Stomach (tissue), 9 donors: Measurements from ENCODE around the gene KDM1B. TPM values are rescaled to one million over a fixed set of nuclear protein-coding genes. Genes with fewer than 3 reads are reported as not detected.

Experiments used
- DNase-seq, 2 donors: peaks; one replicate each; pipeline versions ENCODE4 v3.0.0 to v3.0.0-alpha.2; 2013 to 2019
- H3K27ac ChIP-seq, 5 donors: fragments of 200-600 bp in 4 of 5; sonication (generic) in 4 of 5; one replicate each; pipeline ENCODE4 v1.5.1; 2013 to 2019; ENCODE audit warnings: mild to moderate bottlenecking in 1 of 5, moderate library complexity in 1 of 5
- H3K27me3 ChIP-seq, 3 donors: fragments of 200-600 bp; sonication (generic); one replicate each; pipeline ENCODE4 v1.5.1; 2017 to 2019; ENCODE audit warnings: mixed run types in 1 of 3
- H3K36me3 ChIP-seq, 4 donors: fragments of 200-600 bp; sonication (generic); 1 replicate in 3 of 4; 2 replicates in 1 of 4; pipeline ENCODE4 v1.5.1; 2016 to 2019
- H3K4me1 ChIP-seq, 4 donors: fragments of 200-600 bp; sonication (generic); one replicate each; pipeline ENCODE4 v1.5.1; 2016 to 2019
- H3K4me3 ChIP-seq, 4 donors: fragments of 200-600 bp; sonication (generic) in 3 of 4; one replicate each; pipeline ENCODE4 v1.5.1; 2016 to 2019; ENCODE audit warnings: mild to moderate bottlenecking in 1 of 4
- H3K9me3 ChIP-seq, 4 donors: fragments of 200-600 bp; sonication (generic); one replicate each; pipeline ENCODE4 v1.5.1; 2016 to 2019
- CTCF ChIP-seq, 7 experiments: fragments of 450-650 bp in 4 of 7; fragments of 200-600 bp in 3 of 7; sonication (generic) in 3 of 7; IDR thresholded peaks; one replicate each; pipeline ENCODE4 v1.5.1; 2016 to 2019; ENCODE audit warnings: antibody characterized with exemption in 7 of 7, control low read depth in 2 of 7, mild to moderate bottlenecking in 1 of 7
- EP300 ChIP-seq: sonication (generic); formaldehyde crosslinking; IDR thresholded peaks from one replicate; pipeline ENCODE4 v1.6.1; 2017; ENCODE audit warnings: antibody characterized with exemption
- POLR2A ChIP-seq, 4 donors: fragments of 450-650 bp; IDR thresholded peaks; one replicate each; pipeline ENCODE4 v1.6.1; 2016; ENCODE audit warnings: antibody characterized with exemption in 4 of 4, control low read depth in 2 of 4, mild to moderate bottlenecking in 1 of 4, moderate library complexity in 1 of 4
- POLR2AphosphoS5 ChIP-seq, 3 donors: sonication (generic); formaldehyde crosslinking; IDR thresholded peaks; one replicate each; pipeline ENCODE4 v1.6.1; 2016; ENCODE audit warnings: antibody characterized with exemption in 3 of 3
- WGBS, 5 donors: extraction: QIAGEN DNeasy Blood & Tissue Kit in 3 of 5; methylation state at CpG; one replicate each; pipeline versions ENCODE4 v1.1.5 to v1.1.7; 2013 to 2018; 5-methylcytosine and 5-hydroxymethylcytosine counted together
- intact Hi-C: fragments of 100-400 bp; cut with DNase I; formaldehyde crosslinking; loops from one replicate; pipeline ENCODE4 v1.15.1; 2023; ENCODE audit warnings: low total_unique reads
- polyA plus RNA-seq, 3 donors: library from polyadenylated mRNA; stranded (reverse); fragments of 200-250 nt; gene quantifications; one replicate each; pipeline ENCODE4 v1.2.3, GENCODE V29; 2013
- total RNA-seq, 5 donors: library from RNA; depleted of rRNA; stranded (reverse); fragments of >200 nt; gene quantifications; one replicate each; pipeline versions ENCODE4 v1.1.0 to v1.2.3, GENCODE V29; 2014 to 2016
- donor health status: healthy with polysubstance abuse.
- donor health status: Bipolar disorder and iron deficiency.
- donor health status: healthy.

Gene KDM1B
- total and polyA plus RNA-seq, 8 donors: 2.5 to 12.9 (median 4.1) TPM

GRCh38 chr6:18248698-18249097 is 93.5 kb downstream of the KDM1B start:
- H3K9me3 ChIP-seq: no peaks in the 10 kb centered on the region
- H3K4me3 ChIP-seq: no peak overlapping the region
- DNase-seq: no peak
- no peaks in the 10 kb centered on the region for H3K27me3 ChIP-seq
- 92 to 100% (median 96%) methylated on average over 2 of the region's 2 CpGs for WGBS, 5 donors
- H3K4me1 ChIP-seq: peaks cover 0 to 14% (median 6%) of the 10 kb centered on the region in 4 donors
- intact Hi-C loops: no loop called here
- H3K27ac ChIP-seq: no peak overlapping the region
- H3K36me3 ChIP-seq: peaks cover 18 to 82% (median 69%) of the 10 kb centered on the region in 4 donors
- TF ChIP-seq CTCF (IDR thresholded peaks at IDR 0.05) (no peak), POLR2AphosphoS5 (IDR thresholded peaks at IDR 0.05) (no peak)

GRCh38 chr6:18249271-18249670 is 94.0 kb downstream of the KDM1B start:
- TF ChIP-seq EP300 (no peak), POLR2AphosphoS5 (IDR thresholded peaks at IDR 0.05) (no peak), CTCF (IDR thresholded peaks at IDR 0.05) (no peak), POLR2A (IDR thresholded peaks at IDR 0.05) (no peak)
- Histone ChIP-seq H3K9me3 (no peaks in the 10 kb centered on the region), H3K4me1 (peaks cover 0 to 14% (median 6%) of the 10 kb centered on the region in 4 donors), H3K4me3 (no peak overlapping the region), H3K27me3 (no peaks in the 10 kb centered on the region), H3K27ac (no peak overlapping the region), H3K36me3 (peaks cover 19 to 82% (median 72%) of the 10 kb centered on the region in 4 donors)
- WGBS, 5 donors: 88 to 95% (median 90%) methylated on average over 4 of the region's 4 CpGs
- intact Hi-C loops: no loop called here
- no peak for DNase-seq

DNA sequence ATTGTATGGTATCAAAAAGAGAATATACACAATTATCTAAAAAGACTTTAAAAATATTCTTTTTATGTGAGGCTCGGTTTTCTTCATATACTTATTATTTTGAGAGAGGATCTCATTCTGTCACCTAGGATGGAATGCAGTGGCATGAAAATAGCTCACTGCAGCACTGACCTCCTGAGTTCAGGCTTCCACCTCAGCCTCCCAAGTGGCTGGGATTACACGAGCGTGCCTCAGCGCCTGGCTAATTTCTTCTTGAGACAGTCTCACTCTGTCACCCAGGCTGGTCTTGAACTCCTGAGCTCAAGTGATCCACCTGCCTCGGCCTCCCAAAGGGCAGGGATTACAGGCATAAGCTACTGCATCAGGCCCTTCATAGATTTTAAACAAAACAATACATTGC is 98.4 kb downstream of the KDM1B start:
- WGBS, 5 donors: 85 to 93% (median 92%) methylated on average over 5 of the region's 5 CpGs
- intact Hi-C loops: no loop called here
- Histone ChIP-seq H3K36me3 (peaks cover 38 to 85% (median 73%) of the 10 kb centered on the region in 4 donors), H3K27me3 (no peaks in the 10 kb centered on the region), H3K9me3 (no peaks in the 10 kb centered on the region), H3K4me1 (peaks cover 0 to 17% (median 8%) of the 10 kb centered on the region in 4 donors), H3K4me3 (no peak overlapping the region), H3K27ac (no peak overlapping the region)
- DNase-seq: no peak
- TF ChIP-seq POLR2A (IDR thresholded peaks at IDR 0.05) (no peak), POLR2AphosphoS5 (IDR thresholded peaks at IDR 0.05) (no peak), CTCF (IDR thresholded peaks at IDR 0.05) (no peak), EP300 (no peak)

DNA sequence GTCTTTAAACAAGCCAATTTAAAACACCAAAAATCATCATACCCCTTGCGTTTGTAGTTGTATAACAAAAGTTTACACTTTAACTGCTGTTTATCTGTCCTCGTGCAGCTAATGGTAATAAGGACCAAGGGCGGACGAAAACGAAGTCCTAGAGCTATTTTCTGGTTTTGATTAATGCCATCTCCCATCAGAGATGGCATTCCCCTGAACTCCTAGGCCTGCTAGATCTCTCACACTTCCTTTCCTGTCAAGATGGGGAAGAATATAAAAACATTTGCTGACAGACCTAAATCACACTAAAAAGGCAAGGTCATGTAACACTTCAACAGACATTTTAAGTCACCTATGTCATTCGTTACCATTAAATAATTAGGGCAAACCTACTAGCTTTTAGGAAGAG is 99.6 kb downstream of the KDM1B start:
- peaks cover 33 to 73% (median 61%) of the 10 kb centered on the region in 4 donors for H3K36me3 ChIP-seq
- H3K27ac ChIP-seq: no peak overlapping the region
- WGBS, 5 donors: 76 to 89% (median 85%) methylated on average over 6 of the region's 6 CpGs
- no peak for TF ChIP-seq EP300
- no peaks in the 10 kb centered on the region for H3K27me3 ChIP-seq
- H3K9me3 ChIP-seq: no peaks in the 10 kb centered on the region
- intact Hi-C loops: no loop called here
- no peak for DNase-seq
- peaks cover 0 to 27% (median 13%) of the 10 kb centered on the region in 4 donors for H3K4me1 ChIP-seq
- H3K4me3 ChIP-seq: no peak overlapping the region

DNA sequence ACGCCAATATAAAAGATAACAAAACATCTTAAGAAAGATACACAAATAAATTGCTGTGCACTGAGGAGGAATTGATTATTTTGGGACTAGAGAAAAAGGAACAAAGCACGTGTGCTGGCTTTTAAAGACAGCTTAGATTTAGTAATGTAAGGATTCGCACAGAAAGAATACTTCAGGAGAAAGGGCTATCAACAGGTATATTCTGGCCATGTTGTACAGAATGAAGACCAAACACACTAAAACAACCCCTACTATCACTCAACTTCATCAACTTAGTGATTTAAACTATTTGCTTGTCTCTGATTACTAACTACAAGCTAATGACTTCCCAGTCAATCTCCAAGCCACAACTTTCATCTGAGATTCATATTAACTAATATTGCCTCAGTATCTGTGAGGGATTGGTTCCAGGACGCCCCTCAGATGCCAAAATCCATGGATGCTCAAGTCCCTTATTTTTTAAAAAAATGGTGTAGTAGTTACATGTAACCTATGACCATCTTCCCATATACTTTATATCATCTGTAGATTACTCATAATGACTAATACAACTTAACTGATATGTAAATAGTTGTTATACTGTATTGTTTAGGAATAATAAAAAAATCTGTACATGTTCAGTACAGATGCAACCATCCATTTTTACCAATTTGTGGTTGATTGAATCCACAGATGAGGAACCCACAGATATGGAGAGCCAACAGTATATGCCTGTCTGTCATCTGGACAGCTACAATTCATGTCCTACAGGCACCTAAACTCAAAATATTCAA is 104.6 kb downstream of the KDM1B start:
- DNase-seq: no peak
- Histone ChIP-seq H3K4me3 (no peak overlapping the region), H3K27me3 (no peaks in the 10 kb centered on the region), H3K9me3 (no peaks in the 10 kb centered on the region), H3K27ac (peak overlapping the region in 2 of 5 donors; percentile 24 to 49), H3K4me1 (peaks cover 18 to 48% (median 34%) of the 10 kb centered on the region in 4 donors), H3K36me3 (peaks cover 23 to 34% (median 30%) of the 10 kb centered on the region in 4 donors)
- intact Hi-C loops: no loop called here
- 86 to 90% (median 87%) methylated on average over 4 of the region's 4 CpGs for WGBS, 5 donors
- TF ChIP-seq POLR2AphosphoS5 (IDR thresholded peaks at IDR 0.05) (no peak), POLR2A (IDR thresholded peaks at IDR 0.05) (no peak), EP300 (no peak), CTCF (IDR thresholded peaks at IDR 0.05) (no peak)
